Measurements from ENCODE around the gene LRCH4. TPM values are rescaled to one million over a fixed set of nuclear protein-coding genes. Genes with fewer than 3 reads are reported as not detected.

The LRCH4 gene
- total and polyA plus RNA-seq, 9 of the 15 experiments (the other 6 are each of a cell fraction or from before 2014, with no cell fraction given) = 0.06 to 63.3 (median 15.0) TPM

- TF ChIP-seq CHD7 (IDR thresholded peaks at IDR 0.05; ENCODE audit: low read depth, low read length) (no peak), HDAC3 (IDR thresholded peaks at IDR 0.05; ENCODE audit: borderline replicate concordance, partially characterized antibody) (no peak), E2F6 (IDR thresholded peaks at IDR 0.05; ENCODE audit: borderline replicate concordance in 1 of 2, extremely low read depth in 1 of 2, insufficient read depth in 1 of 2, insufficient read length in 1 of 2, low read depth in 1 of 2, low read length in 1 of 2, poor library complexity in 1 of 2, severe bottlenecking in 1 of 2) (peak; percentile 76 to 88), ZNF75A (CRISPR knock-in tag; IDR thresholded peaks at IDR 0.05) (no peak), CREB3 (tag; conservative IDR thresholded peaks at IDR 0.05; ENCODE audit: low read depth) (no peak), TBP (optimal IDR thresholded peaks at IDR 0.05; ENCODE audit: low read depth, low read length) (peak; percentile 70), EHMT2 (IDR thresholded peaks at IDR 0.05) (peak; percentile 55; the same call in 1 of the 2 replicates), GTF2F1 (IDR thresholded peaks at IDR 0.05; ENCODE audit: low read depth, low read length) (0 out of 2 replicates have a peak, but pooled peaks have one; percentile 42)
Observed at GRCh38 chr7:100538654-100539435, 47.1 kb downstream of the LRCH4 start, which contains the start of gene AGFG2 (continued).

Measured in K562 (cell line).